Measurements from ENCODE around the gene RPL7A.
"Not testable (repeated sequence)": the region's sequence is repeated elsewhere in the genome, so short reads cannot be mapped to it uniquely, and the experiment has no call there.

Gene RPL7A

DNA sequence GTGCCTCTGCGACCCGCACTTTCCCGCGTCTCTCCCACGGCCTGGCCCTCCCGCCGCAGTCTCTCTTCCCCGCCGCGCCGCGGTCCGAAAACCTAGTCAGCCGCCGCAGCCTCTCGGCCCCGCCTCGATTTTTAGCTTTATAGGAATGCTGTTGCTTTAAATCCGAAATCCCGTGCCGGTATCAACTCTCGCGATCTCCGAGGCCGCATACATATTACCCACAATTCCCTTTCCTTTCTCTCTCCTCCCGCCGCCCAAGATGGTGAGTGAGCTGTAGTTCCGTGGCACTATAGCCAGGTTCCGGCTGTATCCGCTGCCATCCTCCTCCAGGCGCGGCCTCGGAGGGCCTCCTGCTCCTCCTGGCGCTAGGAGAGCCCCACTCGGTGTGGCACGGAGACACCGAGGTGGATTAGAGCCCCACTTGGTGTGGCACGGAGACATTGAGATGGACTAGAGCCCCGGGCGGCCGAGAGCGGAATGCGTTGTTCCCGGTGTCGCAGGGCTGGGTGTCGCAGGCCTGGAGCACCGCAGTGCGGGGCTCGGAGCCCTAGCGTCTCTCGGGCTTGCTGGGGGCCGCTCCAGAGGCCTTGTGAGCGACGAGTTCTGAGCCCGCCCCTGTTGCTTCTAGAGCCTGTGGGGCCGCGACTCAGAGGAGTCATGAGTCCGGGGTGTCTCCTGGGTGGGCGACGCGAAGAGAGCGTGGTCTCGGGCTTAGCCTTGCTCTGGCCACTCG, at the start of gene RPL7A, which contains the start of gene MED22:
Gene RPL7A (plus strand): TSS at position 234 of the 733 bp plus-strand sequence. CDS start 26 bp downstream, at position 260.
Gene MED22 (minus strand): TSS at position 147 of the 733 bp plus-strand sequence. CDS start 1,469 bp downstream, outside the sequence.
- peak; percentile 95 for DNase-seq (ENCODE audit: low spot score)

GRCh38 chr9:133299996-133300395, 48.0 kb upstream of the RPL7A start:
- DNase-seq (ENCODE audit: low spot score), result not testable (repeated sequence)

- DNase-seq (ENCODE audit: low spot score), result no peak
Observed at GRCh38 chr9:133301253-133302230, 46.5 kb upstream of the RPL7A start.

DNA sequence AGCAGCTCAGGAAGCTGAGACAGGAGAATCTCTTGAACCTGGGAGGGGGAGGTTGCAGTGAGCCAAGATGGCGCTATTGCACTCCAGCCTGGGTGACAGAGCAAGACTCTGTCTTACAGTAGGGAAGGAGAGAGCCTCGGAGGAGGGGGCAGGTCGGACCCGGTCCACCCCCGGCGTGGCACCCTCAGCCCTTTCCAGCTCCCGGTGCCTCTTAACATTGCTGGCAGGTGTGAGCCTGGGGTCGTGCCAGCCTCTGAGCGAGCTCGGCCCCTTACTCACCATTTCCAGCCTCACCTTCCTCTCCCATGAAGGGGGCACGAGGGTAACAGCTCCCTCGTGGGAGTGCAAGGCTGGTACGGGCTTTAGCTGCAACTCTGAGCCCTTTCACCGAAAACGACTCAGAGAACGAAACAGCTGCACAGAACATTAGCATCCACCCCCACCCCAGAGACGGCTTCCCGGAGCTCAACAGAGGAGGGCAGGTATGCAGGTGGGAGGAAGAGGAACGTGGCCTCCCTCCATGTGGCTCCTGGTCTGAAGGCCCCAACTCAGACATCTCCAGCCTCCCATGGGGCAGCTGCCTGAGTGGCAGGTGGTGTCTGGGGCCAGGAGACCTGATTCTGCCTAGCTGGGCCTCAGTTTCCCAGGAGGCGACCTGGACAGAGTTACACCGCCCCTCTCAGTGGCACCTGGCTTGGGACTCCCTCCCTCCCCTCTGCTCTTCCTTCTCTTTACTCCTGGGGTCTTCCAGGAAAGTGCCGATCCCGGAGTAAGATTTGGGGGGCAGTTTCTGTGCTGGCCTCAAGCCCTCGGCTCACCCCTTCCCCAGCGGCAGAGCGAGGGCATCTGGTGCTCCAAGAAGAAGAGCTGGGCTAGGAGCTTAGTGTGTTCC, 44.5 kb upstream of the RPL7A start:
- no peak for DNase-seq (ENCODE audit: low spot score)

DNA sequence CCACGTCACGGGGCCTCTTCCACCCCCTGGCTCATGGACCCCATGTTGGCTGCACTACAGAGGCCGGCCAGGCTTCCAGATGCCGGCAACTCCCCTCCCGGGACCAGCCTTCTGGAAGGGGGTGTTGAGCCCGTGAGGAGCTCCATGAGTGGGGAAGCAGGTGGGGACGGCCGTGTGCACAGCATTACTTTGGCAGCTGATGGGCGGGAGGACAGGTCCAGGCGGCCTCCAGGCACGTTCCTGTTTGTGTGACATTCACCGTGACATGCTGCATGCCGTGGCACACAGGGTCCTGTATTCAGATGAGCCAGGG, 43.9 kb upstream of the RPL7A start:
- no peak for DNase-seq (ENCODE audit: low spot score)

DNA sequence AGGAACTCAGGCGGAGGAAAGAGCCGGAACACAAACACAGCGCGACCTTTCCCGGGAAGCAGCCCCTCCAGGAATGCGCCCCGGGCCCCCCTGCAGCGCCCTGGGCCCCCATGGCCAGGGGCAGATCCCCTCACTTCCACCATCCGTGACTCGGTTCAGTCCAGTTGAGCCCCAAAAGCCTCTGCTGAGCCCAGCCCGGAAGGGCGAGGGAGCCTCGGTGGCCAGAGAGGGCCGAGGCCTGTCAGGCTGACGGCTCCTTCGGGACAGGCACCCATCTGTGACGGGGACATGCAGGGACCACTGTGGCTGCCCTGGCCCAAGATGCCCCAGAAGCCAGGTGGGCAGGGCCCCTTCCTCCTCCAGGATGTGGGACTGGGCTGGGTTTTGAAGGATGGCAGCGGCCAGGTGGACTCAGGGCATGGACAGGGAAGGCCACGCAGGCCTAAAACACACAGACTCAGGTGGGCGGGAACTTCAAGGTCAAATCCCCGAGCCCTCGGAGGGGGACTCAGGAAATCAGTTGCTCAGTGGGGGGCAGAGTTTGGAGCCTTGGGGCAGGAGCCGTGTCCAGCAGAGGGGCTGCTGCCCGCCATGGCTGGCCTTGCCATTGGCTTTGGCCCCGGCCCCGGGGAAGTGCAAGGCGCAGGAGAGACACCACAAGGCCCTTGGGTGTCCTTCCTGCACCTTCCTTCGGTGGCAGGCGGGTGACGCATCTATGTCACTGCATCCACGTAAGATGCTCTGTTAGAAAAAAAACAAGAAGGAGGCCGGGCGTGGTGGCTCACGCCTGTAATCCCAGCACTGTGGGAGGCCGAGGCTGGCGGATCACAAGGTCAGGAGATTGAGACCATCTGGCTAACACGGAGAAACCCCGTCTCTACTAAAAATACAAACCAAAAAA, 43.3 kb upstream of the RPL7A start:
- DNase-seq (ENCODE audit: low spot score), result no peak

GRCh38 chr9:133305731-133306130, 42.3 kb upstream of the RPL7A start:
- DNase-seq (ENCODE audit: low spot score), result no peak

- DNase-seq (ENCODE audit: low spot score), result no peak
Observed at GRCh38 chr9:133306242-133307204, 41.5 kb upstream of the RPL7A start.

- no peak for DNase-seq (ENCODE audit: low spot score)
Observed at GRCh38 chr9:133307301-133307700, 40.7 kb upstream of the RPL7A start.

DNA sequence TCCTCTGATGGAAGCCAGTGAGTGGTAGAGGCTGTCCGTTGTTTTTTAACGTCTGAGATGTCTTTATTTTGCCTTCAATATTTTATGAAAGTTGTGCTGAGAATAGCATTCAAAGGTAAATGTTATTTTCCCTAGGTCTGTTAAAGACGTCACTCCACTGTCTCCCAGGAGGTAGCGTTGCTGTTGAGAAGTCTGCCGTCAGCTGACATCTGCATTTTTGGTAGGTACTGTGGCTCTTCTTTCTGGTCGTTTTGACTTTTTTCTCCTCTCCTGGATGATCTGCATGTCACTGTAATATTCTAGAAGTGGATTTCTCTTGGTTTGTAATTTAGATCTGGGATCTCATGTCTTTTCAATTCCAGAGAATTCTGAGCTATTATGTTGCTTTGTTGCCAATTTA, 38.4 kb upstream of the RPL7A start:
- no peak for DNase-seq (ENCODE audit: low spot score)

- no peak for DNase-seq (ENCODE audit: low spot score)
Observed at GRCh38 chr9:133315997-133316396, 32.0 kb upstream of the RPL7A start.

GRCh38 chr9:133317551-133317950, 30.5 kb upstream of the RPL7A start:
- DNase-seq (ENCODE audit: low spot score), result not testable (repeated sequence)

DNA sequence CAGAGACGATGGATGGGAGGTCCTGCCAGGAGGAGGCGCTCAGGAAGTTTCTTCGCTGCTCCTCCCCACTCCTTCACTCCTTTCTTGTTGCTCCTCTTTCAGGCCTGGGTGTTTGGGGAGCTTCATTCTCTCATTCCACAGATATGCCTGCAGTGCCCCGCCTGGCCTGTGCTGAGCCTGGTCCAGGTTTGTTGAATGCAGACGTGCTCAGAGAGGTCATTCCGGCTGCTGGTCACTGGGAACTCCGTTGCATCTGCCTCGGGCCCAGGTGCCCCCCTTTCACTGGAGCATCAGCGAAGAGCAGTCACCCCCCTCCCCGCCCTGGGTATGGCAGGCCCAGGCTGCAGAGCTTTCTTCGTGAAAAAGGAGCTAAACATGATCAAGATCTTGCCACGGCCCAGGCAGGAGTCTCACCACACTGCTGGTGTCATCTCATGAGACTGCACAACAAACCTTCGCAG, 27.6 kb upstream of the RPL7A start:
- no peak for DNase-seq (ENCODE audit: low spot score)

- no peak for DNase-seq (ENCODE audit: low spot score)
Observed at GRCh38 chr9:133321411-133321935, 26.5 kb upstream of the RPL7A start.

DNA sequence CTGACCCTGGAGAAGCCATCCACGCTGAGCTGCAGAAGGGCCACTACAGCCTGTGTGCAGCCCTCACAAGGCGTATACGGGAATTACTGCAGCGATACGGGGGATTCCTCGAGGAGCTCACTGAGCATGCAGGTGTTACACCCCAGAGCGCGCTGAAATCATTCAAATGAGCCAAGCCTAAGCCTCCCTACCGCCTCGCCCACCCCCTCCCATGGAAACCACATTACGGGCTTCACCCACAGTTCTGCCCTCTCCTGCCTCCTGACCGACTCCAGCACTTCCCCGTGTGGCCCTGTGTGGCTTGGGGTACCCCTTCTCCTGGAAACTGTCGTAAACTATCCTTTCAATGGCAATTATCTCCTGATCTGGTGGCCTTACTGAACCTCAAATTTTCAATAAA, 25.3 kb upstream of the RPL7A start:
- no peak for DNase-seq (ENCODE audit: low spot score)

- no peak for DNase-seq (ENCODE audit: low spot score)
Observed at GRCh38 chr9:133323211-133323610, 24.8 kb upstream of the RPL7A start.

- DNase-seq (ENCODE audit: low spot score), result no peak
Observed at GRCh38 chr9:133323991-133324703, 23.9 kb upstream of the RPL7A start.

GRCh38 chr9:133327021-133327420, 21.0 kb upstream of the RPL7A start:
- not testable (repeated sequence) for DNase-seq (ENCODE audit: low spot score)
